ENCODE measurements around the gene TICRR.
A peak's percentile ranks its signal among the peaks of the same experiment; 100 is the strongest.
"Not testable (repeated sequence)": the region's sequence is repeated elsewhere in the genome, so short reads cannot be mapped to it uniquely, and the experiment has no call there.

TICRR gene

GRCh38 chr15:89533861-89534544, 41.3 kb upstream of the TICRR start:
- in situ Hi-C loops (cut with MboI; ENCODE audit: low sequenced_read_pairs, unreplicated experiment), result no loop called here
- TF ChIP-seq CTCF (IDR thresholded peaks at IDR 0.05; ENCODE audit: borderline replicate concordance, control extremely low read depth, extremely low read depth, insufficient read depth, missing control alignments), result no peak
- no peak for DNase-seq (ENCODE audit: low spot score)

- TF ChIP-seq CTCF (IDR thresholded peaks at IDR 0.05; ENCODE audit: borderline replicate concordance, control extremely low read depth, extremely low read depth, insufficient read depth, missing control alignments), result no peak
- in situ Hi-C loops (cut with MboI; ENCODE audit: low sequenced_read_pairs, unreplicated experiment), result no loop called here
Observed at GRCh38 chr15:89539027-89539426, 36.2 kb upstream of the TICRR start.

GRCh38 chr15:89542369-89542768, 32.9 kb upstream of the TICRR start:
- TF ChIP-seq CTCF (IDR thresholded peaks at IDR 0.05; ENCODE audit: borderline replicate concordance, control extremely low read depth, extremely low read depth, insufficient read depth, missing control alignments), result no peak
- in situ Hi-C loops (cut with MboI; ENCODE audit: low sequenced_read_pairs, unreplicated experiment), result no loop called here
- DNase-seq (ENCODE audit: low spot score), result no peak

More at GRCh38 chr15:89539027-89539426, 36.2 kb upstream of the TICRR start:
- DNase-seq (ENCODE audit: low spot score), result no peak

GRCh38 chr15:89543389-89543788, 31.9 kb upstream of the TICRR start:
- no peak for TF ChIP-seq CTCF (IDR thresholded peaks at IDR 0.05; ENCODE audit: borderline replicate concordance, control extremely low read depth, extremely low read depth, insufficient read depth, missing control alignments)
- no peak for DNase-seq (ENCODE audit: low spot score)
- in situ Hi-C loops (cut with MboI; ENCODE audit: low sequenced_read_pairs, unreplicated experiment), result no loop called here

GRCh38 chr15:89549138-89549537, 26.1 kb upstream of the TICRR start:
- DNase-seq (ENCODE audit: low spot score); in situ Hi-C loops (cut with MboI; ENCODE audit: low sequenced_read_pairs, unreplicated experiment): not testable (repeated sequence)

- no peak for TF ChIP-seq CTCF (IDR thresholded peaks at IDR 0.05; ENCODE audit: borderline replicate concordance, control extremely low read depth, extremely low read depth, insufficient read depth, missing control alignments)
- DNase-seq (ENCODE audit: low spot score), result no peak
- in situ Hi-C loops (cut with MboI; ENCODE audit: low sequenced_read_pairs, unreplicated experiment), result no loop called here
Observed at GRCh38 chr15:89550427-89550826, 24.8 kb upstream of the TICRR start.

GRCh38 chr15:89551550-89551949, 23.7 kb upstream of the TICRR start:
- peak; percentile 55 for DNase-seq (ENCODE audit: low spot score)
- TF ChIP-seq CTCF (IDR thresholded peaks at IDR 0.05; ENCODE audit: borderline replicate concordance, control extremely low read depth, extremely low read depth, insufficient read depth, missing control alignments), result no peak
- in situ Hi-C loops (cut with MboI; ENCODE audit: low sequenced_read_pairs, unreplicated experiment), result no loop called here

All from GM13976 (cell line).